Chondrocyte (in vitro differentiated cells): ENCODE results near the gene HRH1. TPM values are rescaled to one million over a fixed set of nuclear protein-coding genes. Genes with fewer than 3 reads are reported as not detected.
"Not testable (repeated sequence)": the region's sequence is repeated elsewhere in the genome, so short reads cannot be mapped to it uniquely, and the experiment has no call there.

Source experiments
- DNase-seq: peaks from one replicate; pipeline ENCODE4 v3.0.0; 2021; ENCODE audit warnings: mixed read lengths, low spot score
- H3K27ac Mint-ChIP-seq: one replicate; pipeline ENCODE4 v1.8.0; 2021; ENCODE audit warnings: mild to moderate bottlenecking, moderate library complexity, mixed read lengths; ENCODE audit not compliant: unreplicated experiment
- H3K27me3 Mint-ChIP-seq: 2 replicates; pipeline ENCODE4 v1.8.0; 2021; ENCODE audit warnings: low read depth, mixed read lengths
- H3K36me3 Mint-ChIP-seq: 2 replicates; pipeline ENCODE4 v1.8.0; 2021; ENCODE audit warnings: low read depth, mixed read lengths
- H3K4me1 Mint-ChIP-seq: 2 replicates; pipeline ENCODE4 v1.8.0; 2021; ENCODE audit warnings: low read depth, mild to moderate bottlenecking, mixed read lengths
- H3K4me3 Mint-ChIP-seq: one replicate; pipeline ENCODE4 v1.8.0; 2021; ENCODE audit warnings: mild to moderate bottlenecking, moderate library complexity, mixed read lengths; ENCODE audit not compliant: unreplicated experiment
- H3K9me3 Mint-ChIP-seq: 2 replicates; pipeline ENCODE4 v1.8.0; 2021; ENCODE audit warnings: low read depth, mixed read lengths
- total RNA-seq: library from RNA; stranded (reverse); gene quantifications from 3 replicates; pipeline ENCODE4 v1.2.1, GENCODE V29; 2021
- TF ChIP-seq, protein P1 (sequence below): fragments of 200-600 bp; sonication (generic); IDR thresholded peaks from 2 replicates; pipeline ENCODE4 v1.5.0; 2021; ENCODE audit warnings: antibody characterized with exemption, mild to moderate bottlenecking, moderate library complexity

The HRH1 gene
- total RNA-seq, 1 donor from 2014 or later, result 30.1 TPM

DNA sequence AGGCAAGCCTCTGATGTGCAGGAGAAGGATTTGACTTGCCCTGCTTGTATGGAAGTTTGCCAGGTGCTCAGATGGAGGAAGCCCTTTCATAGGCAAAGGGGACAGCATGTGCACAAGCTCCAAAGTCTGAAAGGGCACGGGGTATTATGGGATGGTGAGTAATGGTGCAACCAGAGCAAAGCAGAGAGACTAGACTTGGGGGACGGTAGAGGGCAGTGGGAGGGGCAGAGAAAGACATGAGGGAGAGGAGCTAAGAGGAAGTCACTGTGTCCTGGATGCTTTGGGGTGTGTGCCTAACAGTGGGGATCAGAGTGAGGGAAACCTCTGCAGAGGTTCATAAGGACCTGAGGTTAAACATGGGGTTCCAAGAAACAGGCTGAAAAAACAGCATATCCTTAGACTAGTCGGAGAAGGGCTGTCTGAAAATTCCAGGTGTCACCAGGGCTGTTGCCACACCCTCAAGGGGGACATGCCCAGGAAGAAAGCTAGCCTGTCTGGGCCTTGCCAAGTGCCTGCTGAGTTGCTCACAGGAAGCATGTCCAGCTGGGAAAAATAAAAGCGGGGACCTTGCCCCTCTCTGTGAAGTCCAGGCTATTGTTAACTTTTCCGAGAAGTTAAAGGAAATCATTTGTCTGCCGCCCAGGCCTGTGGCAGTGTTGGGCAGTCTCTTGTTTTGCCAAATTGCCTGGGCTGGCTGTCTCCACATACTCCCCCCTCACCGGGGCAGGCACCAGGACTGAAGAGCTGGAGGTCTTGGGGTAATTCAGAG, 47.1 kb downstream of the HRH1 start:
- H3K36me3 Mint-ChIP-seq, result no peaks in the 10 kb centered on the region
- TF ChIP-seq, protein P1, sequence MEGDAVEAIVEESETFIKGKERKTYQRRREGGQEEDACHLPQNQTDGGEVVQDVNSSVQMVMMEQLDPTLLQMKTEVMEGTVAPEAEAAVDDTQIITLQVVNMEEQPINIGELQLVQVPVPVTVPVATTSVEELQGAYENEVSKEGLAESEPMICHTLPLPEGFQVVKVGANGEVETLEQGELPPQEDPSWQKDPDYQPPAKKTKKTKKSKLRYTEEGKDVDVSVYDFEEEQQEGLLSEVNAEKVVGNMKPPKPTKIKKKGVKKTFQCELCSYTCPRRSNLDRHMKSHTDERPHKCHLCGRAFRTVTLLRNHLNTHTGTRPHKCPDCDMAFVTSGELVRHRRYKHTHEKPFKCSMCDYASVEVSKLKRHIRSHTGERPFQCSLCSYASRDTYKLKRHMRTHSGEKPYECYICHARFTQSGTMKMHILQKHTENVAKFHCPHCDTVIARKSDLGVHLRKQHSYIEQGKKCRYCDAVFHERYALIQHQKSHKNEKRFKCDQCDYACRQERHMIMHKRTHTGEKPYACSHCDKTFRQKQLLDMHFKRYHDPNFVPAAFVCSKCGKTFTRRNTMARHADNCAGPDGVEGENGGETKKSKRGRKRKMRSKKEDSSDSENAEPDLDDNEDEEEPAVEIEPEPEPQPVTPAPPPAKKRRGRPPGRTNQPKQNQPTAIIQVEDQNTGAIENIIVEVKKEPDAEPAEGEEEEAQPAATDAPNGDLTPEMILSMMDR, result no peak
- no peaks in the 10 kb centered on the region for H3K27me3 Mint-ChIP-seq
- H3K27ac Mint-ChIP-seq, result peak overlapping the region; percentile 85
- DNase-seq, result no peak
- no peaks in the 10 kb centered on the region for H3K9me3 Mint-ChIP-seq
- H3K4me1 Mint-ChIP-seq, result peaks cover 88% of the 10 kb centered on the region
- peak overlapping the region; percentile 6 for H3K4me3 Mint-ChIP-seq

- peaks cover 90% of the 10 kb centered on the region for H3K4me1 Mint-ChIP-seq
- peaks cover 2% of the 10 kb centered on the region for H3K36me3 Mint-ChIP-seq
- peak overlapping the region; percentile 78 for H3K27ac Mint-ChIP-seq
- H3K27me3 Mint-ChIP-seq, result no peaks in the 10 kb centered on the region
- DNase-seq, result no peak
- no peaks in the 10 kb centered on the region for H3K9me3 Mint-ChIP-seq
- TF ChIP-seq, protein P1, result no peak
- no peak overlapping the region for H3K4me3 Mint-ChIP-seq
Measured at GRCh38 chr3:11203961-11204360, 49.7 kb downstream of the HRH1 start.

DNA sequence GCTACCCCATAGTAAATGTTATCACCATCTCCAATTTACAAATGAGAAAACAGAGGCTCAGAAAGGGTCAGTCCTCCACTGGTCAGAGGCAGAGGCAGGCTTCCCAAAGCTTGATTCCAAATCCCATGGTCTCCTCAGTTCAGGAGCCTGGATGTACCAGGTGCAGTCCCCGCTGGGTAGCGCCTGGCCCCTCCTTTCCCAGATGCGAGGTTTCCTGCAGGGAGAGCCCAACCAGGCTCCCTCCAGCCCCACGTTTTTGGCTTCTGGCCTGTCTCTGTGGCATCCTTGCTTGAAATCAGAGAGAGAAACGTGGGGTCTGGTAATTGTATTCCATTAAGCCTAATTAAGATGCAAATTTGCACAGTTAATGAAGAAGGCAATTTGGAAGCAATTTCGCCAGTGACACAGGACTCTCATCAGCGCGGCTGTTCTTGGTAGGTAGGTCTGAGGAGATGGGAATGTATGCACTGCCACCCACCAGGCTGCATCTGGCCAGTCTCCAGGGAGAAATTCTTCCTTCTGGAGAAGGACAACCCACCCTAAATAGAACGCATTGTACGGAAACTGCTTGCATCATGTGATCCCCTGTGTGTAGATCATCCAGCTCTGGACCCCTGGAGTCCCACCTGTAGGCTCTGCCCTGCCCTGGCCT, 50.5 kb downstream of the HRH1 start:
- H3K27me3 Mint-ChIP-seq, result no peaks in the 10 kb centered on the region
- H3K9me3 Mint-ChIP-seq, result no peaks in the 10 kb centered on the region
- H3K4me3 Mint-ChIP-seq, result no peak overlapping the region
- DNase-seq, result no peak
- TF ChIP-seq, protein P1, result no peak
- peak overlapping the region; percentile 78 for H3K27ac Mint-ChIP-seq
- H3K36me3 Mint-ChIP-seq, result peaks cover 2% of the 10 kb centered on the region
- peaks cover 92% of the 10 kb centered on the region for H3K4me1 Mint-ChIP-seq

DNA sequence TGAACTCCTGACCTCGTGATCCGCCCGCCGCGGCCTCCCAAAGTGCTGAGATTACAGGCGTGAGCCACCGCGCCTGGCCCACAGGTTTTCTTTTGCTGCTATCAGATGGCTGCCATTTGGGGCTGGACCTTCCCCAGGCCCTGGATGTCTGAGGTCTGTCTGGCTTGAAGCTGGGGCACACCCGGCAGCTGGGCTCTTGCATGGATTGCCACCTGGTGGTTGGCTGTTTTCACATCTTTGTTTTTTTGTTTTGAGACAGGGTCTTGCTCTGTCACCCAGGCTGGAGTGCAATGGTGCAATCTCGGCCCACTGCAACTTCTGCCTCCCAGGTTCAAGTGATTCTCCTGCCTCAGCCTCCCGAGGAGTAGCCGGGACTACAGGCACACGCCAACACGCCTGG, 51.6 kb downstream of the HRH1 start:
- Mint-ChIP-seq H3K27ac (peak overlapping the region; percentile 97), H3K4me1 (peaks cover 92% of the 10 kb centered on the region)
- not testable (repeated sequence) for H3K9me3 Mint-ChIP-seq, DNase-seq, H3K27me3 Mint-ChIP-seq, H3K4me3 Mint-ChIP-seq, H3K36me3 Mint-ChIP-seq
- TF ChIP-seq, protein P1, result peak; percentile 73

DNA sequence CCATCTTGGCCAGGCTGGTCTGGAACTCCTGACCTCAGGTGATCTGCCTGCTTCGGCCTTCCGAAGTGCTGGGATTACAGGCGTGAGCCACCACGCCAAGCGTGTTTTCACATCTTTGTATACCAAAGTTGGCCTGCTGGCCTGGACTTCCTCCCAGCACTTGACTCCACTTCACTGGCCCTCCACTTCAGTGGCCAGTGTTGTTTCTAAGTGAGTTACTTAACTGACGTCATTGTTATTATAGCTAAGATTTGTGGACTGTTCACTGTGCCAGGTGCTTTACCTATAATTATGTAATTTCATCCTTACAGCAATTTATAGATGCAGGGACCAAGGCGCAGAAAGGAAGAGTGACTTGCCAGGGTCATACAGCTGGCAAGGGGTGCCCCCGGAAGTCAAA, 52.0 kb downstream of the HRH1 start:
- Mint-ChIP-seq H3K27ac (peak overlapping the region; percentile 97), H3K4me3 (no peak overlapping the region), H3K27me3 (no peaks in the 10 kb centered on the region), H3K4me1 (peaks cover 92% of the 10 kb centered on the region), H3K36me3 (peaks cover 2% of the 10 kb centered on the region), H3K9me3 (no peaks in the 10 kb centered on the region)
- TF ChIP-seq, protein P1, result no peak
- DNase-seq, result no peak
